ENCODE results near the gene ROBO4. TPM values are rescaled to one million over a fixed set of nuclear protein-coding genes. Genes with fewer than 3 reads are reported as not detected.

The ROBO4 gene
- total RNA-seq, 1 donor from 2014 or later, result not detected

- intact Hi-C loops (cut with micrococcal nuclease), result loop anchor here (5.0 kb wide), 2 partner anchors 47 to 1012 kb away; partner anchors contain the start of gene HYLS1
Observed at GRCh38 chr11:124875401-124875800, 22.3 kb downstream of the ROBO4 start.

- intact Hi-C loops (cut with micrococcal nuclease), result loop anchor here (5.0 kb wide), 2 partner anchors 48 to 1013 kb away; partner anchors contain the start of gene HYLS1
Observed at GRCh38 chr11:124874571-124875255, 23.0 kb downstream of the ROBO4 start.

GRCh38 chr11:124873951-124874350, 23.7 kb downstream of the ROBO4 start:
- intact Hi-C loops (cut with micrococcal nuclease), result no loop called here

- intact Hi-C loops (cut with micrococcal nuclease), result no loop called here
Observed at GRCh38 chr11:124872741-124873140, 24.9 kb downstream of the ROBO4 start.

- intact Hi-C loops (cut with micrococcal nuclease), result no loop called here
Observed at GRCh38 chr11:124872280-124872679, 25.4 kb downstream of the ROBO4 start.

- intact Hi-C loops (cut with micrococcal nuclease), result no loop called here
Observed at GRCh38 chr11:124870430-124870829, 27.2 kb downstream of the ROBO4 start.

GRCh38 chr11:124869856-124870387, 27.7 kb downstream of the ROBO4 start:
- intact Hi-C loops (cut with micrococcal nuclease), result no loop called here

GRCh38 chr11:124869331-124869730, 28.3 kb downstream of the ROBO4 start:
- intact Hi-C loops (cut with micrococcal nuclease), result no loop called here

GRCh38 chr11:124868331-124869274, 29.1 kb downstream of the ROBO4 start:
- intact Hi-C loops (cut with micrococcal nuclease), result no loop called here

GRCh38 chr11:124867700-124868099, 30.0 kb downstream of the ROBO4 start:
- intact Hi-C loops (cut with micrococcal nuclease), result loop anchor here (1.0 to 2.0 kb wide), 4 partner anchors 30 to 297 kb away; partner anchors contain the start of gene PKNOX2

GRCh38 chr11:124865902-124866851, 31.5 kb downstream of the ROBO4 start:
- intact Hi-C loops (cut with micrococcal nuclease), result loop anchor here (1.0 to 2.0 kb wide), 3 partner anchors 10 to 299 kb away; partner anchors contain the start of gene PKNOX2

GRCh38 chr11:124865181-124865901, 32.3 kb downstream of the ROBO4 start, which contains the start of gene ROBO3:
TSS of gene ROBO3 (plus strand) at chr11:124865432. CDS start at chr11:124865578, 146 bp downstream.
- intact Hi-C loops (cut with micrococcal nuclease), result no loop called here

- intact Hi-C loops (cut with micrococcal nuclease), result no loop called here
Observed at GRCh38 chr11:124864892-124865180, 32.8 kb downstream of the ROBO4 start.

GRCh38 chr11:124864176-124864891, 33.3 kb downstream of the ROBO4 start:
- intact Hi-C loops (cut with micrococcal nuclease), result no loop called here

- intact Hi-C loops (cut with micrococcal nuclease), result no loop called here
Observed at GRCh38 chr11:124863826-124864165, 33.9 kb downstream of the ROBO4 start.

- intact Hi-C loops (cut with micrococcal nuclease), result no loop called here
Observed at GRCh38 chr11:124863137-124863825, 34.4 kb downstream of the ROBO4 start.

- intact Hi-C loops (cut with micrococcal nuclease), result no loop called here
Observed at GRCh38 chr11:124861670-124862069, 36.0 kb downstream of the ROBO4 start.

GRCh38 chr11:124859171-124859570, 38.5 kb downstream of the ROBO4 start:
- intact Hi-C loops (cut with micrococcal nuclease), result no loop called here
